ENCODE results near the gene NUP35. TPM values are rescaled to one million over a fixed set of nuclear protein-coding genes. Genes with fewer than 3 reads are reported as not detected.

The NUP35 gene
- polyA plus RNA-seq, 1 donor from 2014 or later = 40.7 TPM

GRCh38 chr2:183091318-183091953, 32.8 kb upstream of the NUP35 start:
- H3K27me3 ChIP-seq (ENCODE audit: insufficient read depth, low read depth, low read length) = no peaks in the 10 kb centered on the region
- no peaks in the 10 kb centered on the region for H3K36me3 ChIP-seq (ENCODE audit: insufficient read depth, low read length)
- H4K20me1 ChIP-seq (ENCODE audit: insufficient read depth) = no peaks in the 10 kb centered on the region
- no peaks in the 10 kb centered on the region for H3K9me2 ChIP-seq (ENCODE audit: insufficient read depth, low read length)
- H2AFZ ChIP-seq (ENCODE audit: low read depth, low read length) = no peak overlapping the region
- no peak overlapping the region for H3K9ac ChIP-seq (ENCODE audit: low read length)
- H3K4me3 ChIP-seq (ENCODE audit: low read length) = no peak overlapping the region
- no peak overlapping the region for H3K4me2 ChIP-seq (ENCODE audit: low read length)
- no peaks in the 10 kb centered on the region for H3K79me2 ChIP-seq (replicated peaks; ENCODE audit: insufficient read depth, low read length)
- no peak overlapping the region for H3K27ac ChIP-seq (ENCODE audit: low read length)
- H3F3A ChIP-seq (ENCODE audit: insufficient read depth, low read length, poor library complexity, severe bottlenecking) = no peaks in the 10 kb centered on the region
- no peak for TF ChIP-seq TAF1 (IDR thresholded peaks at IDR 0.05; ENCODE audit: low read depth)
- no peak for TF ChIP-seq EZH2 (IDR thresholded peaks at IDR 0.05; ENCODE audit: borderline replicate concordance, insufficient read depth, low read length, poor library complexity, severe bottlenecking)
- no peak for TF ChIP-seq SMC3 (conservative IDR thresholded peaks at IDR 0.05; ENCODE audit: poor library complexity)
- TF ChIP-seq CTCF (IDR thresholded peaks at IDR 0.05; ENCODE audit: poor library complexity, severe bottlenecking) = no peak
- TF ChIP-seq EP300 (conservative IDR thresholded peaks at IDR 0.05; ENCODE audit: poor library complexity, severe bottlenecking) = no peak
- TF ChIP-seq, protein P1, sequence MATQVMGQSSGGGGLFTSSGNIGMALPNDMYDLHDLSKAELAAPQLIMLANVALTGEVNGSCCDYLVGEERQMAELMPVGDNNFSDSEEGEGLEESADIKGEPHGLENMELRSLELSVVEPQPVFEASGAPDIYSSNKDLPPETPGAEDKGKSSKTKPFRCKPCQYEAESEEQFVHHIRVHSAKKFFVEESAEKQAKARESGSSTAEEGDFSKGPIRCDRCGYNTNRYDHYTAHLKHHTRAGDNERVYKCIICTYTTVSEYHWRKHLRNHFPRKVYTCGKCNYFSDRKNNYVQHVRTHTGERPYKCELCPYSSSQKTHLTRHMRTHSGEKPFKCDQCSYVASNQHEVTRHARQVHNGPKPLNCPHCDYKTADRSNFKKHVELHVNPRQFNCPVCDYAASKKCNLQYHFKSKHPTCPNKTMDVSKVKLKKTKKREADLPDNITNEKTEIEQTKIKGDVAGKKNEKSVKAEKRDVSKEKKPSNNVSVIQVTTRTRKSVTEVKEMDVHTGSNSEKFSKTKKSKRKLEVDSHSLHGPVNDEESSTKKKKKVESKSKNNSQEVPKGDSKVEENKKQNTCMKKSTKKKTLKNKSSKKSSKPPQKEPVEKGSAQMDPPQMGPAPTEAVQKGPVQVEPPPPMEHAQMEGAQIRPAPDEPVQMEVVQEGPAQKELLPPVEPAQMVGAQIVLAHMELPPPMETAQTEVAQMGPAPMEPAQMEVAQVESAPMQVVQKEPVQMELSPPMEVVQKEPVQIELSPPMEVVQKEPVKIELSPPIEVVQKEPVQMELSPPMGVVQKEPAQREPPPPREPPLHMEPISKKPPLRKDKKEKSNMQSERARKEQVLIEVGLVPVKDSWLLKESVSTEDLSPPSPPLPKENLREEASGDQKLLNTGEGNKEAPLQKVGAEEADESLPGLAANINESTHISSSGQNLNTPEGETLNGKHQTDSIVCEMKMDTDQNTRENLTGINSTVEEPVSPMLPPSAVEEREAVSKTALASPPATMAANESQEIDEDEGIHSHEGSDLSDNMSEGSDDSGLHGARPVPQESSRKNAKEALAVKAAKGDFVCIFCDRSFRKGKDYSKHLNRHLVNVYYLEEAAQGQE (IDR thresholded peaks at IDR 0.05; ENCODE audit: borderline replicate concordance) = no peak
- no peak for TF ChIP-seq MXI1 (conservative IDR thresholded peaks at IDR 0.05; ENCODE audit: poor library complexity, severe bottlenecking)
- no peak for TF ChIP-seq RAD21 (conservative IDR thresholded peaks at IDR 0.05)
- TF ChIP-seq POLR2AphosphoS5 (IDR thresholded peaks at IDR 0.05) = no peak
- H3K9me3 ChIP-seq (ENCODE audit: low read length) = no peaks in the 10 kb centered on the region

GRCh38 chr2:183091954-183092345, 32.3 kb upstream of the NUP35 start:
- Histone ChIP-seq H4K20me1 (ENCODE audit: insufficient read depth) (no peaks in the 10 kb centered on the region), H3F3A (ENCODE audit: insufficient read depth, low read length, poor library complexity, severe bottlenecking) (no peaks in the 10 kb centered on the region), H3K27me3 (ENCODE audit: insufficient read depth, low read depth, low read length) (no peaks in the 10 kb centered on the region), H3K9ac (ENCODE audit: low read length) (no peak overlapping the region), H3K79me2 (replicated peaks; ENCODE audit: insufficient read depth, low read length) (no peaks in the 10 kb centered on the region), H3K27ac (ENCODE audit: low read length) (no peak overlapping the region), H2AFZ (ENCODE audit: low read depth, low read length) (no peak overlapping the region), H3K36me3 (ENCODE audit: insufficient read depth, low read length) (no peaks in the 10 kb centered on the region), H3K4me2 (ENCODE audit: low read length) (no peak overlapping the region), H3K9me2 (ENCODE audit: insufficient read depth, low read length) (no peaks in the 10 kb centered on the region), H3K9me3 (ENCODE audit: low read length) (no peaks in the 10 kb centered on the region), H3K4me3 (ENCODE audit: low read length) (no peak overlapping the region)
- no peak for TF ChIP-seq EZH2 (IDR thresholded peaks at IDR 0.05; ENCODE audit: borderline replicate concordance, insufficient read depth, low read length, poor library complexity, severe bottlenecking)
- no peak for TF ChIP-seq SMC3 (conservative IDR thresholded peaks at IDR 0.05; ENCODE audit: poor library complexity)
- TF ChIP-seq POLR2AphosphoS5 (IDR thresholded peaks at IDR 0.05) = no peak
- TF ChIP-seq EP300 (conservative IDR thresholded peaks at IDR 0.05; ENCODE audit: poor library complexity, severe bottlenecking) = no peak
- TF ChIP-seq CTCF (IDR thresholded peaks at IDR 0.05; ENCODE audit: poor library complexity, severe bottlenecking) = no peak
- no peak for TF ChIP-seq TAF1 (IDR thresholded peaks at IDR 0.05; ENCODE audit: low read depth)
- TF ChIP-seq, protein P1 (IDR thresholded peaks at IDR 0.05; ENCODE audit: borderline replicate concordance) = no peak
- no peak for TF ChIP-seq RAD21 (conservative IDR thresholded peaks at IDR 0.05)
- TF ChIP-seq MXI1 (conservative IDR thresholded peaks at IDR 0.05; ENCODE audit: poor library complexity, severe bottlenecking) = no peak
